HepG2 (cell line): ENCODE data around the gene HDGF. TPM values are rescaled to one million over a fixed set of nuclear protein-coding genes. Genes with fewer than 3 reads are reported as not detected.
A peak's percentile ranks its signal among the peaks of the same experiment; 100 is the strongest.

Experiments
- ATAC-seq: fragments of 200-7000 bp; cut with Tn5 transposase; 3 replicates; pipeline ENCODE4 v1.9.1; 2020; ENCODE audit warnings: mild to moderate bottlenecking, moderate library complexity
- BruUV-seq: library from RNA; stranded (reverse); fragments of 400-500 nt; replicated peaks from 2 replicates; lab custom pipeline; 2021; lab: Mats Ljungman, UMichigan
- CTCF ChIA-PET: fragments of 300-600 bp; formaldehyde crosslinking; extraction: SDS; loops from one replicate; lab custom pipeline; 2021; ENCODE audit warnings: low total read pairs, inconsistent platforms, low intra/inter-chr PET ratio; lab: Yijun Ruan, JAX
- POLR2A ChIA-PET: fragments of 350-600 bp; sonication (Branson Sonifier 250); formaldehyde crosslinking; loops from one replicate; lab custom pipeline; 2020; ENCODE audit warnings: antibody characterized with exemption, inconsistent platforms; lab: Yijun Ruan, JAX
- DNase-seq: peaks from one replicate; pipeline ENCODE4 v3.0.0-alpha.2; 2015; ENCODE audit warnings: low spot score
- FAIRE-seq: peaks from 3 replicates; lab custom pipeline; 2011; peaks lifted over from hg19 to GRCh38; lab: Jason Lieb, UNC
- H2AFZ ChIP-seq: one replicate; pipeline ENCODE4 v1.6.1; 2011; ENCODE audit warnings: low read length, inconsistent platforms
- H3K27ac ChIP-seq: fragments of 300-600 bp; 3 replicates; pipeline ENCODE4 v1.8.0; 2011; ENCODE audit warnings: mixed run types, mild to moderate bottlenecking, mixed read lengths, low read length, inconsistent platforms; ENCODE audit not compliant: insufficient read depth; ENCODE audit errors: extremely low read length
- H3K27me3 ChIP-seq, 2 experiments: fragments of 200-600 bp in 1 of 2; 2 replicates in 1 of 2; 3 replicates in 1 of 2; pipeline versions ENCODE4 v1.6.0 to v1.8.0; 2011; ENCODE audit warnings: low read length in 2 of 2, mild to moderate bottlenecking in 2 of 2, moderate library complexity in 2 of 2, inconsistent platforms in 1 of 2; ENCODE audit not compliant: insufficient read depth in 2 of 2, control insufficient read depth in 1 of 2
- H3K36me3 ChIP-seq, 2 experiments: fragments of 200-600 bp in 1 of 2; replicated peaks in 1 of 2; 2 replicates in 1 of 2; 3 replicates in 1 of 2; pipeline versions ENCODE4 v1.5.1 to v1.8.0; 2011; ENCODE audit warnings: low read length in 2 of 2, inconsistent platforms in 1 of 2; ENCODE audit not compliant: insufficient read depth in 2 of 2, control insufficient read depth in 1 of 2
- H3K4me1 ChIP-seq: 2 replicates; pipeline ENCODE4 v1.5.1; 2012; ENCODE audit warnings: low read length, inconsistent platforms; ENCODE audit not compliant: insufficient read depth
- H3K4me2 ChIP-seq: 2 replicates; pipeline ENCODE4 v1.6.0; 2011; ENCODE audit warnings: low read depth, low read length, inconsistent platforms
- H3K4me3 ChIP-seq, 3 experiments: fragments of 200-600 bp in 1 of 3; sonication (generic), shearing (Covaris generic) in 1 of 3; replicated peaks in 1 of 3; 2 replicates each; pipeline ENCODE4 v1.5.1; 2011 to 2016; ENCODE audit warnings: low read length in 3 of 3, inconsistent platforms in 2 of 3, low read depth in 2 of 3, mild to moderate bottlenecking in 2 of 3, control low read depth in 1 of 3, mixed read lengths in 1 of 3; ENCODE audit not compliant: insufficient read depth in 1 of 3
- H3K79me2 ChIP-seq: one replicate; pipeline ENCODE4 v1.6.1; 2011; ENCODE audit warnings: low read length, inconsistent platforms; ENCODE audit not compliant: insufficient read depth
- H3K9ac ChIP-seq: 2 replicates; pipeline ENCODE4 v1.6.0; 2011; ENCODE audit warnings: mild to moderate bottlenecking, low read depth, low read length, inconsistent platforms; ENCODE audit not compliant: insufficient read depth
- H3K9me3 ChIP-seq: 2 replicates; pipeline ENCODE4 v1.5.1; 2012; ENCODE audit warnings: mild to moderate bottlenecking, low read length
- H4K20me1 ChIP-seq: 2 replicates; pipeline ENCODE4 v1.6.0; 2011; ENCODE audit warnings: inconsistent platforms, mild to moderate bottlenecking, low read length, moderate library complexity; ENCODE audit not compliant: insufficient read depth
- HNRNPLL ChIP-seq: fragments of 200-400 bp; formaldehyde crosslinking; IDR thresholded peaks from 2 replicates; pipeline ENCODE4 v1.6.1; 2017; ENCODE audit warnings: mild to moderate bottlenecking, low read depth, low read length; ENCODE audit not compliant: poor library complexity, severe bottlenecking
- KAT7 ChIP-seq: IDR thresholded peaks from 2 replicates; pipeline ENCODE4 v1.6.1; 2018; ENCODE audit warnings: borderline replicate concordance, missing compliant biosample characterization
- KDM5A ChIP-seq: fragments of 200-600 bp; sonication (generic); IDR thresholded peaks from 2 replicates; pipeline ENCODE4 v1.7.0; 2018; ENCODE audit warnings: antibody characterized with exemption, mild to moderate bottlenecking, low read length, borderline replicate concordance
- KDM5B ChIP-seq: sonication (generic); formaldehyde crosslinking; IDR thresholded peaks from 2 replicates; pipeline ENCODE4 v1.4.0; 2020; ENCODE audit warnings: missing genetic modification reagents, mild to moderate bottlenecking, borderline replicate concordance
- MXD4 ChIP-seq: IDR thresholded peaks from 2 replicates; pipeline ENCODE4 v1.6.1; 2016; ENCODE audit warnings: mild to moderate bottlenecking, missing biosample characterization, missing genetic modification reagents
- MXI1 ChIP-seq: IDR thresholded peaks from 3 replicates; pipeline ENCODE4 v1.6.1; 2012; ENCODE audit warnings: low read depth, low read length, inconsistent platforms, borderline replicate concordance
- POLR2A ChIP-seq, 2 experiments: IDR thresholded peaks; 2 replicates each; pipeline ENCODE4 v1.6.1; 2011; ENCODE audit warnings: low read depth in 2 of 2, low read length in 2 of 2, mild to moderate bottlenecking in 1 of 2, moderate library complexity in 1 of 2; ENCODE audit not compliant: insufficient read depth in 1 of 2
- ZFX ChIP-seq: sonication (generic); formaldehyde crosslinking; IDR thresholded peaks from 2 replicates; pipeline ENCODE4 v1.4.0; 2020; ENCODE audit warnings: mild to moderate bottlenecking, low read depth, missing genetic modification reagents, moderate library complexity
- ZMYM4 ChIP-seq: sonication (generic); formaldehyde crosslinking; IDR thresholded peaks from 2 replicates; pipeline ENCODE4 v1.8.1; 2023; ENCODE audit warnings: mild to moderate bottlenecking, missing genetic modification reagents
- ZNF441 ChIP-seq: sonication (generic); formaldehyde crosslinking; IDR thresholded peaks from 2 replicates; pipeline ENCODE4 v1.7.0; 2021; ENCODE audit warnings: missing genetic modification reagents, borderline replicate concordance
- ZNF670 ChIP-seq: sonication (generic); formaldehyde crosslinking; IDR thresholded peaks from 2 replicates; pipeline ENCODE4 v1.8.0; 2022; ENCODE audit warnings: mild to moderate bottlenecking, missing genetic modification reagents, borderline replicate concordance
- WGBS: methylation state at CpG from one replicate; pipeline ENCODE4 v1.1.6; 2017; ENCODE audit warnings: low lambda C conversion rate; 5-methylcytosine and 5-hydroxymethylcytosine counted together
- in situ Hi-C: cut with HindIII; loops from 2 replicates; pipeline ENCODE4 v1.10.0; 2017; ENCODE audit warnings: low pct_unique_long_range_greater_than_20kb; ENCODE audit not compliant: extremely low pct_ligation_motif_present
- intact Hi-C: fragments of 100-400 bp; cut with micrococcal nuclease; formaldehyde crosslinking; loops from one replicate; pipeline ENCODE4 v1.10.0; 2022; ENCODE audit not compliant: unreplicated experiment
- polyA plus RNA-seq, 8 experiments: library from polyadenylated mRNA; depleted of rRNA in 3 of 8; stranded (reverse) in 7 of 8; unstranded in 1 of 8; fragments of >200 nt; fragmentation: Illumina TruSeq in 4 of 8; extraction: Trizol in 4 of 8; gene quantifications; 2 replicates each; pipeline versions ENCODE4 v1.2.1 to v1.2.3, GENCODE V29; 2011 to 2016; ENCODE audit warnings: low read depth in 4 of 8, missing spikeins in 1 of 8, mixed read lengths in 1 of 8; ENCODE audit not compliant: insufficient read depth in 1 of 8
- total RNA-seq, 5 experiments: library from RNA; depleted of rRNA; stranded (reverse); fragments of >200 nt; fragmentation: Illumina TruSeq; extraction: Trizol; gene quantifications; 2 replicates each; pipeline ENCODE4 v1.2.3, GENCODE V29; 2016; ENCODE audit warnings: low read depth in 1 of 5
- TF ChIP-seq, protein P1 (sequence below): sonication (generic); formaldehyde crosslinking; IDR thresholded peaks from 2 replicates; pipeline ENCODE4 v1.5.1; 2020; ENCODE audit warnings: mild to moderate bottlenecking, missing genetic modification reagents, moderate library complexity
- TF ChIP-seq, protein P2 (sequence below): sonication (generic); formaldehyde crosslinking; IDR thresholded peaks from 2 replicates; pipeline ENCODE4 v1.5.1; 2020; ENCODE audit warnings: mild to moderate bottlenecking, missing genetic modification reagents

The HDGF gene
- total and polyA plus RNA-seq, 2 of the 13 experiments (the other 11 are each of a cell fraction or from before 2014, with no cell fraction given), result 156 to 196 TPM

DNA sequence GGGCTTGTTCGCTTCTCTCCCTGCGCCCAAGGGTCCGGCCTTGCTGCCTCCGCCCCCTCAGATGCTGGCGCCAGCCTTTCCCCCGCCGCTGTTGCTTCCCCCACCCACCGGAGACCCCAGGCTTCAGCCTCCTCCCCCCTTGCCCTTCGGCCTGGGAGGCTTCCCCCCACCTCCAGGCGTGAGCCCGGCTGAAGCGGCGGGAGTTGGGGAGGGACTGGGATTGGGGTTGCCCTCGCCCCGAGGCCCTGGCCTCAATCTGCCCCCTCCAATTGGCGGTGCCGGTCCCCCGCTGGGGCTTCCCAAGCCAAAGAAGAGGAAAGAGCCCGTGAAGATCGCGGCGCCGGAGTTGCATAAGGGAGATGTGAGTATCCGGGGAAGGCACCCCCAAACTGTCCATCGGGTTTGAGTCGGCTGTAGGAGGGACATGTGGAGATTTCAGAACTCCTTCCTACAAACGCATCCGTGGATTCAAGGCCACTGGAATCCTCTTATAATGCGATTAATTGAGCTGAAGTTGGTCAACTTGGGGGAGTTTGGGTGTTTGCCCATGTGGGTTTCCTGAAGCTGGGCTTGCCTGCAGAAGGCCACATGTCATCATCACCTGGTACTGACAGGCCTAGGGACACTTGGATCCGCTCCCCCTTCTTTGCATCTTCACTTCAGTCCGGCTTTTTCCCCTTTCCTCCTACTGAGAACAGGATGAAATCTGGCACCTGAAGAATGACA, 16.6 kb upstream of the HDGF start:
- 0% methylated on average over 16 of the region's 31 CpGs for WGBS
- DNase-seq, result no peak
- H2AFZ ChIP-seq, result no peak overlapping the region
- TF ChIP-seq HNRNPLL, result peak; percentile 8
- TF ChIP-seq POLR2A (IDR thresholded peaks at IDR 0.05; ENCODE audit: insufficient read depth in 1 of 2, low read depth in 2 of 2, low read length in 2 of 2), result peak in 1 of 2 experiments; percentile 15; a peak in 1 of 4 replicates
- TF ChIP-seq, protein P1, sequence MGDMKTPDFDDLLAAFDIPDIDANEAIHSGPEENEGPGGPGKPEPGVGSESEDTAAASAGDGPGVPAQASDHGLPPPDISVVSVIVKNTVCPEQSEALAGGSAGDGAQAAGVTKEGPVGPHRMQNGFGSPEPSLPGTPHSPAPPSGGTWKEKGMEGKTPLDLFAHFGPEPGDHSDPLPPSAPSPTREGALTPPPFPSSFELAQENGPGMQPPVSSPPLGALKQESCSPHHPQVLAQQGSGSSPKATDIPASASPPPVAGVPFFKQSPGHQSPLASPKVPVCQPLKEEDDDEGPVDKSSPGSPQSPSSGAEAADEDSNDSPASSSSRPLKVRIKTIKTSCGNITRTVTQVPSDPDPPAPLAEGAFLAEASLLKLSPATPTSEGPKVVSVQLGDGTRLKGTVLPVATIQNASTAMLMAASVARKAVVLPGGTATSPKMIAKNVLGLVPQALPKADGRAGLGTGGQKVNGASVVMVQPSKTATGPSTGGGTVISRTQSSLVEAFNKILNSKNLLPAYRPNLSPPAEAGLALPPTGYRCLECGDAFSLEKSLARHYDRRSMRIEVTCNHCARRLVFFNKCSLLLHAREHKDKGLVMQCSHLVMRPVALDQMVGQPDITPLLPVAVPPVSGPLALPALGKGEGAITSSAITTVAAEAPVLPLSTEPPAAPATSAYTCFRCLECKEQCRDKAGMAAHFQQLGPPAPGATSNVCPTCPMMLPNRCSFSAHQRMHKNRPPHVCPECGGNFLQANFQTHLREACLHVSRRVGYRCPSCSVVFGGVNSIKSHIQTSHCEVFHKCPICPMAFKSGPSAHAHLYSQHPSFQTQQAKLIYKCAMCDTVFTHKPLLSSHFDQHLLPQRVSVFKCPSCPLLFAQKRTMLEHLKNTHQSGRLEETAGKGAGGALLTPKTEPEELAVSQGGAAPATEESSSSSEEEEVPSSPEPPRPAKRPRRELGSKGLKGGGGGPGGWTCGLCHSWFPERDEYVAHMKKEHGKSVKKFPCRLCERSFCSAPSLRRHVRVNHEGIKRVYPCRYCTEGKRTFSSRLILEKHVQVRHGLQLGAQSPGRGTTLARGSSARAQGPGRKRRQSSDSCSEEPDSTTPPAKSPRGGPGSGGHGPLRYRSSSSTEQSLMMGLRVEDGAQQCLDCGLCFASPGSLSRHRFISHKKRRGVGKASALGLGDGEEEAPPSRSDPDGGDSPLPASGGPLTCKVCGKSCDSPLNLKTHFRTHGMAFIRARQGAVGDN, result peak; percentile 27
- peak; percentile 29; the same call in 1 of the 3 replicates for TF ChIP-seq MXI1
- no peak for TF ChIP-seq ZMYM4 (CRISPR knock-in tag)
- TF ChIP-seq, protein P2, sequence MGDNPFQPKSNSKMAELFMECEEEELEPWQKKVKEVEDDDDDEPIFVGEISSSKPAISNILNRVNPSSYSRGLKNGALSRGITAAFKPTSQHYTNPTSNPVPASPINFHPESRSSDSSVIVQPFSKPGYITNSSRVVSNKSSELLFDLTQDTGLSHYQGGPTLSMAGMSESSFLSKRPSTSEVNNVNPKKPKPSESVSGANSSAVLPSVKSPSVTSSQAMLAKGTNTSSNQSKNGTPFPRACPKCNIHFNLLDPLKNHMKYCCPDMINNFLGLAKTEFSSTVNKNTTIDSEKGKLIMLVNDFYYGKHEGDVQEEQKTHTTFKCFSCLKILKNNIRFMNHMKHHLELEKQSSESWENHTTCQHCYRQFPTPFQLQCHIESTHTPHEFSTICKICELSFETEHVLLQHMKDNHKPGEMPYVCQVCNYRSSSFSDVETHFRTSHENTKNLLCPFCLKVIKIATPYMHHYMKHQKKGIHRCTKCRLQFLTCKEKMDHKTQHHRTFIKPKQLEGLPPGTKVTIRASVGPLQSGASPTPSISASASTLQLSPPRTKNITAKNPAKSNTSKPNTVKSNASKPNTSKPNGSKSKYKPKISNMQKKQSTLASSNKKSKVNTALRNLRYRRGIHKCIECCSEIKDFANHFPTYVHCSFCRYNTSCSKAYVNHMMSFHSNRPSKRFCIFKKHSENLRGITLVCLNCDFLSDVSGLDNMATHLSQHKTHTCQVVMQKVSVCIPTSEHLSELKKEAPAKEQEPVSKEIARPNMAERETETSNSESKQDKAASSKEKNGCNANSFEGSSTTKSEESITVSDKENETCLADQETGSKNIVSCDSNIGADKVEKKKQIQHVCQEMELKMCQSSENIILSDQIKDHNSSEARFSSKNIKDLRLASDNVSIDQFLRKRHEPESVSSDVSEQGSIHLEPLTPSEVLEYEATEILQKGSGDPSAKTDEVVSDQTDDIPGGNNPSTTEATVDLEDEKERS, result peak; percentile 7; the same call in 1 of the 2 replicates
- peak; percentile 30 for TF ChIP-seq ZFX
- 0 out of 2 replicates have a peak, but pooled peaks have one; percentile 4 for TF ChIP-seq MXD4 (CRISPR knock-in tag)
- TF ChIP-seq ZNF441 (CRISPR knock-in tag), result peak; percentile 53; the same call in 1 of the 2 replicates
- peak; percentile 66; the same call in 1 of the 2 replicates for TF ChIP-seq KAT7 (CRISPR knock-in tag)
- 0 out of 2 replicates have a peak, but pooled peaks have one; percentile 53 for TF ChIP-seq ZNF670 (CRISPR knock-in tag)
- peak; percentile 35 for TF ChIP-seq KDM5A
- 0 out of 2 replicates have a peak, but pooled peaks have one; percentile 42 for TF ChIP-seq KDM5B (CRISPR knock-in tag)

More for the DNA sequence above, 16.6 kb upstream of the HDGF start:
- H3K27ac ChIP-seq, result peak overlapping the region; percentile 84
- peaks cover 5% of the 10 kb centered on the region; the same call in 1 of the 2 replicates for H4K20me1 ChIP-seq
- peaks cover 3 to 25% of the 10 kb centered on the region in 2 experiments; a peak in 1 of 5 replicates for H3K36me3 ChIP-seq
- no peaks in the 10 kb centered on the region; a peak in 1 of 5 replicates for H3K27me3 ChIP-seq
- FAIRE-seq (no peak), ATAC-seq (peak; percentile 16)
- ChIA-PET CTCF (no interaction called here), POLR2A (interaction anchor here (0.8 to 6.5 kb wide), 18 partner anchors 8 to 107 kb away, joined by 3 to 125 read pairs (median 4); partner anchors contain the start of genes HDGF, ISG20L2, METTL25B and MRPL24)
- in situ Hi-C loops (loop anchor here (5.0 kb wide), 1 partner anchor 41 kb away; the partner anchor contains the start of genes ISG20L2 and METTL25B), intact Hi-C loops (loop anchor here (1.0 kb wide), 3 partner anchors 17 to 42 kb away; partner anchors contain the start of genes HDGF and MRPL24)
- H3K4me2 ChIP-seq, result peak overlapping the region; percentile 85
- peak overlapping the region; percentile 85 to 100 (median 92) for H3K4me3 ChIP-seq
- peaks cover 59% of the 10 kb centered on the region for H3K79me2 ChIP-seq
- peaks cover 57% of the 10 kb centered on the region for H3K4me1 ChIP-seq
- no peaks in the 10 kb centered on the region for H3K9me3 ChIP-seq
- BruUV-seq, result TSS peak; percentile 71
- H3K9ac ChIP-seq, result peak overlapping the region; percentile 96
